Daoy (cell line): ENCODE measurements around the gene ITGB3BP. TPM values are rescaled to one million over a fixed set of nuclear protein-coding genes. Genes with fewer than 3 reads are reported as not detected.

ENCODE experiments used
- DNase-seq: peaks from one replicate; pipeline ENCODE4 v3.0.0-alpha.2; 2015; ENCODE audit warnings: low read depth
- total RNA-seq: library from RNA; depleted of rRNA; stranded (reverse); fragments of >200 nt; shearing (Covaris generic); gene quantifications from 2 replicates; pipeline ENCODE4 v1.2.3, GENCODE V29; 2014; rRNA removed

The ITGB3BP gene
- total RNA-seq, 1 experiment from 2014 or later, result 53.9 TPM

DNA sequence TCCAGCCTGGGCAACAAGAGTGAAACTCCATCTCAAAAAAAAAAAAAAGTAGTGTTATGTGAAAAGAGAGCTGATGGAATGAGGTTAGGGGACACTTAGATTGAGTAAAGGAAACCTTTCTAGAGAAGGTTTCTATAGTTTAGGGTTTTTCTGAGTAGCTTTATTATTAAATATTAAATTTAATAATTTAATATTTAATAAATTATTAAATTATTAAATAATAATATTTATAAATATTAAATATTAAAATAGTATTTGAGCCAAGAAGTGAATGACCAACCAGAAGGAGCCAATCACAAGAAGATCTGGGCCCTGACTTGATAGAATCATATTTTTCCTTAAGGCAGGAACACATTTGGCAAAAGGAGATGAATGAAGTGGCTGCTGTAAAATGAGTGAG lies 104.9 kb downstream of the ITGB3BP start:
- no peak for DNase-seq

DNA sequence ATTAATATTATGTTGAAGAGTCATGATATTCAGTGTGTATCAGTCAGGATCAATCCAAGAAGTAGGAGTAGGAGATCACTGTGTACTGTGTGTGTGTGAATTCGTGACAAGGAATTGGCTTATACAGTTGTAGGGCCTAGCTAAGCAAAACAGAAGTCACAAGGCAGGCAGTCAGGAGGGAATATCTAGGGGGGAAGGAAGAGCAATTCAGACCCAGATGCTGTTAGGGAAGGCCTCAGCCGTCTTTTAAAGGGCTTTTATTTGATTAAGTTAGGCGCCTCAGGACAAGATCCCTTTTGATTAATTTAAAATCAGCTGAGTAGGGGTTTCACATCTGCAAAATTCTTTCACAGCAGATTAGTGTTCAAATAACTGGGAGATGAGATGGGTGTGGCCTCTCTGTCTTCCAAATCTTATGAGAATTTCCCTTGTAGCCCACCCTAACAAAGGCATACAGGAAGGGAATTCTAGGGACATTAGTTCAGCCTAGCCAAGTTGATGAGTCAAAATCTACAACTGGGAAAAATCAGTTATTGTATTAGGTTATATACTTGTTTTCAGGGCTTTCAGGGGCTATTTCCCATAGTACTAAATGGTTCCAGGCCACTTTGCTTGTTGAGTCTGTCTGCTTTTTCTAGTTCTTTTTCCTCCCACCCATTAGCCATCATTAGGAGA lies 108.2 kb downstream of the ITGB3BP start:
- DNase-seq, result no peak

DNA sequence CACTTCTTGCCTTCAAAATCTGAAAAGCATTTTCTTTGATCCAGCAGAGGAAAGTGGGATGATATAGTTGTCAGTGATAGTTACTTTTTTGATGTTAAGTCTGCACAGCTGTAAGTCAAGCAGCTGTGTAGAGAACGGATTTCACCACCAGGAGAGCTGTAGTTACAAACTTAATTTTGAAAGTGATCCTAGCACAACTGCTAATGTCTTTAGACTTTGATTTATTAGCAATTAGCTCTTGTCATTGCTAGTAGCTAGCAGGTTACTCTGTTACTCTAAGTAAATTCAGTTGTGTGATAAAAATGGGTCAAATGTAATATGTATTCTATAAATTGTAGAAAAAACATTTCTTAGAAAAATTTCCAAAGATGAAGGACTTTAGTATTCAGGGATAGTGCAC lies 109.6 kb downstream of the ITGB3BP start:
- DNase-seq, result no peak

DNA sequence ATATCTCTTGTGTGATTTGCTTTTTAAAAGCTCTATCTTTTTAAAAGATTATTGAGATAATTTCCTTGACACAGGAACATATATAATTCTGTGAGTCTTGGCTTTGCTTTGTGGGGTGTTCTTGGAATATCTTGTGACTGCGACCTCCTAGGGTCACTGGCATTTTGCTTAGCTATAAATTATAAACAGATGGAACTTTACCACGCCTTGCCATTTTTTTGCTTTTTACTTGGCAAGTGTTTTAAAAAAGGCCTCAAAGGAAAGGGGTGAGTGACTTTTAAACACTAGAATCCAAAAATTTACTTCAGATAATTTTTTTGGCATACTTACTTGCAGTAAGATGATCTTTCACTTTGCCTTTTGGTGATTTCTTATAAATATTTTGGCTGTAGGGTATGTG lies 112.0 kb downstream of the ITGB3BP start:
- no peak for DNase-seq

DNA sequence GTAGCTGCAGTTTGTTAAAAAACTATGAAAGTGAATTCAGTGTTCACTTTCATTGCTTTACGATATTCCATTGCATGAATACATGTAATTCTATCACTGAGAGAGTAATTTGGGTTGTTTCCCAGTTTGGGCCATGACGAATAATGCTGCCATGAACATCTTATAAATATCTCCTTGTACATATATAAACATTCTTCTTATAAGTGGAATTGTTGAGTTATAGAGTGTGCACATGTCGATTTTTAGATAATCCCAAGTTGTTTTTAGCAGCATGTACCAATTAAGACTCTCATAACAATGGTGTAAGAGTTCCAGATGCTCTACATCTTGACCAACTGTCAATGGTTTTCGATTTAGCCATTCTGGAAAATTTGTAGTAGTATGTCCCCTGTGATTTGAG lies 114.7 kb downstream of the ITGB3BP start:
- no peak for DNase-seq

DNA sequence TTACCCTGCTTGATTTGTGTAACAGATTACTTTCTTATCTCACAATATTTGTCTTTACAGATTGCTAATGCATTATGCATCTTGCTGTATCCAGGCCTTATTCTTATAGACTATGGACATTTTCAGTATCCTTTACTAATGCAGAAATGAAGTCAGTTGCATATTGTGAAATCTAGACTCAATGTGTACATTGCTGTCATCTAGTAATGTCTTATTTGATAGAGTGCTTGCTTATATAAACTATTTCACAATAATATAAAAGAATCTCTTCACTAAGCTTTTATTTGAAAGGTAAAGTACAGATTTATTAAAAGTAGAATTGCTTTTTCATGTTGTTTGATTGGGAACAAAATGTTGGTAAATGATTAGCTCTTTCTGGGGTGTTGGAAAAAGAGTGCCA lies 116.0 kb downstream of the ITGB3BP start:
- DNase-seq, result no peak

DNA sequence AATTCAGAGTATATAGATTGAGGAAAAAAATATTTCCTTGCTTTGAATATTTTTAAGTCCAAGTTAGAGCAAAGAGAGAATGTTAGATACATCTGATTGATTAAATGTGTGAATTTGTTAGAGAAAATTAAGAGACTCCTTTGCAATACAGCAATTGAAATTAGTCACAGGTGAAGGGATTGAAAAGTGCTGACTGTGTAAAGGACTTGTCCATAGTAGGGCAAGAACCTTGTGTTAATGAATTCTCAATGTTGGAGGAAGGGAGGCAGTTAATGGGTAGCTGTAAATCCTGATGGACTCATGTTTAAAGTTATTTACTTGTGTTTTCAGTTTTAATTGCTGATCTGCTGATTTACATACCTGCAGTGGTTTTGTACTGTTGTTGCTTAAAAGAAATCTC lies 117.0 kb downstream of the ITGB3BP start:
- DNase-seq, result no peak

DNA sequence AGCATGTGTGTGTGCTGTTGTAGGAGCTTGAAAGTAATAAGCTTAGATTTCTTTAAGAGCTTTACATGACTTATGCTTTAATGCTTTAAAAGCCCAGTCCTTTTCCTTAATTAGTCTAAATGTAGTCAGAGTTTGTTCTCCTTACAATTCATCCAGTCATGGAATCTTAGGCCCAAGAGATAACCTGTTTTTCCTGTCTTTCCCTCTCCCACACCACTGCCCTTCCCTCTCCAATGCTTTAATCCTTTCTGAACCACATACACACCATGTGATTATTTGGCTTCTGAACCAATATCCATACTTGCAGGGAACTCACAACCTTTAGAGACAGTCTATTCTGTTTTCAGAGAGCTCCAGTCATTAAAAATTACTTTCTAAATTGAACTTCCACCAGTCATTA lies 118.0 kb downstream of the ITGB3BP start:
- DNase-seq, result no peak

DNA sequence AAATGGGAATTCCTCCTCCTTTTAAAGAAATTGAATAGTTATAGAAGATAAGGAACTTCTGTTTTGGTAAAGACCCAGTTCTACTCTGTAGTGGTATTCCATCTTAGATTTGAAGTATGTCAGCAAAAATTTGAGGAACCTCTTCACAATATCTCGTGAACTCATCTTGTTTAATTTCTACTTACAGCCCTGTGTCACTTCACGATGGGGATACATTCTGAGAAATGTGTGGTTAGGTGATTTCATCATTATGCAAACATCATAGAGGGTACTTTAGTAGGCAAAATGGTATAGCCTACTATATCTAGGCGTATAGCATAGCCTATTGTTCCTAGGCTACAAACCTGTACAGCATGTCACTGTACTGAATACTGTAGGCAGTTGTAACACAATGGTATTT lies 119.6 kb downstream of the ITGB3BP start:
- no peak for DNase-seq

DNA sequence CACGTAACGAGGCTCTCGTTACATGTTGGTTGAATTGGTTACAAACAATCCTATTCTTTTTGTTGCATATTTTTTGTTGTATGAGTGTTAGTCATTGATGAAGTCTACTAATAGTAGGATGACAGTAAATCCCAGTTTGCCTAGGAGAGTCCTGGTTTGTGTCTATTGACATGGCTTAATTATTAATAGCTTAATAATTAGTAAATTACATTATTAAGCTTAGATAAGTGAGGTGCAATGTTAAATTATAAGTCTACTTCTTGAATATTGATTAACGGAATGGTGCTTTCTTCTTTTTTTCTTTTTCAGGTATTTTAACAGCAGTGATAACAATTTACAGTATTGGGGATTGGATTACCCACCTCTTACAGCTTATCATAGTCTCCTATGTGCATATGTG lies 121.1 kb downstream of the ITGB3BP start:
- no peak for DNase-seq

Other genes with a start within 250 kb of the ITGB3BP start
- 0.12 and 3.4 TPM in 2 replicates for gene FOXD3, start 200.7 kb downstream of the ITGB3BP start, total RNA-seq
- gene ALG6, start 155.6 kb downstream of the ITGB3BP start, total RNA-seq, result 15.8 and 19.9 TPM in 2 replicates
- 14.5 and 20.7 TPM in 2 replicates for gene EFCAB7, start 300 bp upstream of the ITGB3BP start, total RNA-seq
- gene PGM1, start 70.2 kb upstream of the ITGB3BP start, total RNA-seq, result 37.9 and 41.1 TPM in 2 replicates